NCI-H2171 (cell line): ENCODE measurements around the gene POLN.
"Not testable (repeated sequence)": the region's sequence is repeated elsewhere in the genome, so short reads cannot be mapped to it uniquely, and the experiment has no call there.

Experiments used
- DNase-seq: peaks from one replicate; lab custom pipeline; 2025; lab: John Stamatoyannopoulos, UW

The POLN gene

DNA sequence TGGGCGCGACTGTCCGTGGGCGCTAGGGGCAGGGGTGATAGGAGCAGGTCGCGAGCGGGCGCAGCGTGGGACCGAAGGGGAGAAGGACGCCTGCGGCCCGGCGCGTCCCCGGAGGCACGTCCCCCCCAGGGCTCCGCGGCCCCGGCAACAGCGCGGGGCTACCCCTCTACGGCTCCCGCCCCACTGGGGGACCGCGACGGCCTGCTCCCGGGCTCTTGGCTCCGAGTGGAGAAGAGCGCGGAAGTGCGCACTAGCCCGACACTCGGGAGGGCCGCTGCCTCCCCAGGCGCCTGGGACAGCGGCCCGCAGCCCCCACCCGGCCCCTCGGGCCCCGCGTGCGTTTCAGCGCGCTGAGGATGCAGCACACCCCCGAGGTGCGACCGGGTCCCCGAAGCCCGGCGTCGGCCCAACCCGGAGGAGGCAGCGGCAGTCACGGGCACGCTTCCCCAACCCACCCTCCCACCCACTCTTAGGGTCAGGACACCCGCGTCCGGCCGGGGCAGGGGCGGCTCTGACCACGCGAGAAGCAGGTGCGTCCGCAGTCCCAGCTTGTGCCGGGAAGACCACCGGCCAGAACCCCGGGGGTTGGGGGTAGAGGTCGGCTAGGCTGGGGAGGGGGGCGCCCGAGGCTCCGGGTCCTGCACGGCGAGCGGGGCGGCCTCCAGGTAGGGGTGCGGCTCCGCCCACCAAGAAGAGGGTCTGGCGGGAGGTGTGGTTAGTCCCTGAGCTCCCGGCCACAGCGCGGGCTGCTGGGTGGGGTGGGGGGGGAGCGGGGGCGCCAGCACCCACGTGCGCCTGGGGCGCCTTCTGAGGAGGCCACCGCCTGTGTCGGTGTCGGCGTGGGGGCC, 201.3 kb downstream of the POLN start:
- DNase-seq = no peak

GRCh38 chr4:2036866-2037265, 205.1 kb downstream of the POLN start:
- DNase-seq = no peak

DNA sequence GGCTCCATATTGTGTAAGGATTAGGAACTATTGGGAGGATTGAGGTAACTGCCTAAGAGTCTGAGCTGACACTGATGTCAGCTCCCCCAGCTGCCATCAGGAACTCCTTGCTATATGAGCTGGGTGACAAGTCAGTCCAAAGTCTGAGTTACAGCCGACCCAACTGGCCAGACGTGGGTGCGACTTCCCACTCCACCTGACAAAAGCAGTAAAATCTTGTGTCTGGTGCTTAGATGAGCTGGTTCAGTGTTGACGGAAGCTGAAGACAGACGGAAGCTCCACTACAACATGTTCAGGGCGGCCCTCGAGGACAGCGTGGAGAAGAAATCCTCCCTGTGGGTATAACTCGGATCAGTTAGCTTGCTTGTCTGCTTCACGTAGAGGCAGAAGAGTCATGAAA, 205.6 kb downstream of the POLN start:
- DNase-seq = no peak

DNA sequence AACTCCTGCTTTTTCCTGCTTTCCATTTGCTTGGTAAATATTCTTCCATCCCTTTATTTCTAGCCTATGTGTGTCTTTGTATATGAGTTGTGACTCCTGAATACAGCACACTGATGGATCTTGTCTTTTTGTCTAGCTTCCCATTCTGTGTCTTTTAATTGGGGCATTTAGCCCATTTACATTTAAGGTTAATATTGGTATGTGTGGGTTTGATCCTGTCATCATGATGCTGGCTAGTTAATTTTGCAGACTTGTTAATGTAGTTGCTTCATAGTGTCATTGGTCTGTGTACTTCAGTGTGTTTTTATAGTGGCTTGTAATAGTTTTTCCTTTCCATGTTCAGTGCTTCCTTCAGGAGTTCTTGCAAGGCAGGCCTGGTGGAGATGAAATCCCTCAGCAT, 210.8 kb downstream of the POLN start:
- not testable (repeated sequence) for DNase-seq

GRCh38 chr4:2027120-2027519, 214.8 kb downstream of the POLN start:
- not testable (repeated sequence) for DNase-seq

DNA sequence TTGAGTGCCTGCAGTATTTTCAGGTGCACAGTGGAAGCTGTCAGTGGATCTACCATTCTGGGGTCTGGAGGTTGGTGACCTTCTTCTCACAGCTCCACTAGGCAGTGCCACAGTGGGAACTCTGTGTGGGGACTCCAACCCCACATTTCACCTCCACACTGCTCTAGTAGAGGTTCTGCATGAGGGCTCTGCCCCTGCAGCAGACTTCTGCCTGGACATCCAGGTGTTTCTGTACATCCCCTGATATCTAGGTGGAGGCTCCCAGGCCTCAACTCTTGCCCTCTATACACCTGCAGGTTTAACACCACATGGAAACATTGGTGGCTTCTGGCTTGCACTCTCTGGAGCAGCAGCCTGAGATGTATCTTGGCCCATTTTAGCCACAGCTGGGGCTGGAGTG, 216.1 kb downstream of the POLN start:
- no peak for DNase-seq

DNA sequence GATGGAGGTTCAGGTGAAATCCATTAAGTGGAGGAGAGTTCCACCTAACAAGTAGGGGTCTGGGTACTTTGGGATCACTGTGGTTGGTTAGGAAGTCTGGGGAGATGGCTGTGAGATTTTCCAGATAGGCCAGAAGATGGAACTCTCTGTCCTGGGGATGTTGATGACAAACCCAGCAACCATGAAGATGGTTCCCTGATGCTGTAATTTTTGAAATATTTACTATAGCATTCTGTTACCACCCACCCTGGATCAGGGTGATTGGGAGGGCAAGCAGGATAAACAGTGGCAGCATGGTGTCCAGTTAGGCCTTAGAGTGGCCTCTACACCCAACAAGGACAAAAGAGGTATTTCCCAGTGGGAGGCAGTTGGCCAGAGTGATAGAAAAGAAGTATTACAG, 217.2 kb downstream of the POLN start:
- DNase-seq = no peak
